ENCODE measurements around the gene TESPA1. TPM values are rescaled to one million over a fixed set of nuclear protein-coding genes. Genes with fewer than 3 reads are reported as not detected.

The TESPA1 gene
- total and polyA plus RNA-seq, 2 of the 4 experiments (the other 2 are of a cell fraction), result not detected

- intact Hi-C loops (cut with micrococcal nuclease) (no loop called here), dilution Hi-C loops (cut with HindIII; ENCODE audit: low sequenced_read_pairs, unreplicated experiment) (no loop called here), in situ Hi-C loops (cut with MboI; ENCODE audit: low sequenced_read_pairs) (no loop called here)
- Histone ChIP-seq H3K36me3 (ENCODE audit: control insufficient read depth, insufficient read depth, low read length) (no peaks in the 10 kb centered on the region), H2AK5ac (ENCODE audit: low read depth, low read length) (no peak overlapping the region), H3K4me3 (ENCODE audit: insufficient read depth, low read depth, low read length) (no peak overlapping the region), H3K18ac (ENCODE audit: low read depth, low read length) (no peak overlapping the region), H3K9me1 (ENCODE audit: insufficient read depth, low read length) (no peaks in the 10 kb centered on the region), H3K14ac (replicated peaks; ENCODE audit: low read depth, low read length) (no peak overlapping the region), H3K4me2 (ENCODE audit: low read depth, low read length) (no peak overlapping the region), H4K8ac (ENCODE audit: low read depth in 2 of 2, low read length in 2 of 2) (no peak overlapping the region), H3K27ac (ENCODE audit: insufficient read depth, low read length) (no peak overlapping the region), H4K5ac (ENCODE audit: low read depth, low read length) (no peak overlapping the region), H2BK20ac (ENCODE audit: low read depth, low read length) (no peak overlapping the region), H2BK5ac (ENCODE audit: low read depth, low read length, poor library complexity, severe bottlenecking) (no peak overlapping the region), H2AFZ (replicated peaks; ENCODE audit: low read length, poor library complexity) (no peak overlapping the region), H2BK120ac (ENCODE audit: low read depth, low read length) (no peak overlapping the region), H3K4ac (ENCODE audit: low read depth, low read length) (no peak overlapping the region), H3K9ac (ENCODE audit: low read depth, low read length) (no peak overlapping the region), H3K27me3 (ENCODE audit: control insufficient read depth, insufficient read depth, low read length) (no peaks in the 10 kb centered on the region), H3K23ac (ENCODE audit: low read depth, low read length) (no peak overlapping the region), H3K9me3 (ENCODE audit: control insufficient read depth, insufficient read depth, low read length) (no peaks in the 10 kb centered on the region), H3K79me1 (ENCODE audit: low read depth in 1 of 2, low read length in 2 of 2) (no peaks in the 10 kb centered on the region), H4K91ac (ENCODE audit: insufficient read depth, low read depth, low read length) (no peak overlapping the region), H3K56ac (ENCODE audit: extremely low read depth, insufficient read depth, low read length) (no peak overlapping the region), H4K20me1 (ENCODE audit: insufficient read depth, low read length) (no peaks in the 10 kb centered on the region), H2BK15ac (ENCODE audit: low read depth, low read length) (no peak overlapping the region), H3K4me1 (ENCODE audit: control insufficient read depth, insufficient read depth, low read length) (no peaks in the 10 kb centered on the region; the same call in 1 of the 2 replicates), H2AK9ac (replicated peaks; ENCODE audit: low read depth, low read length, poor library complexity) (no peak overlapping the region)
- no TSS peak for BruUV-seq (replicated peaks)
- ATAC-seq (ENCODE audit: low read depth), result no peak
- DNase-seq, result no peak
- TF ChIP-seq NFE2L2 (IDR thresholded peaks at IDR 0.05; ENCODE audit: low read depth, low read length), result no peak
- TF ChIP-seq CTCF (conservative IDR thresholded peaks at IDR 0.05; ENCODE audit: low read depth, low read length), result no peak
- no peak for TF ChIP-seq BHLHE40 (IDR thresholded peaks at IDR 0.05; ENCODE audit: low read depth, low read length)
- no peak for TF ChIP-seq MAZ (IDR thresholded peaks at IDR 0.05; ENCODE audit: borderline replicate concordance, low read depth, low read length)
- no peak for TF ChIP-seq RFX5 (IDR thresholded peaks at IDR 0.05; ENCODE audit: low read depth, low read length)
- no peak for TF ChIP-seq RAD21 (IDR thresholded peaks at IDR 0.05; ENCODE audit: low read length)
- TF ChIP-seq SMC3 (IDR thresholded peaks at IDR 0.05; ENCODE audit: low read depth, low read length), result no peak
- TF ChIP-seq CEBPB (IDR thresholded peaks at IDR 0.05; ENCODE audit: low read depth, low read length), result no peak
- no peak for TF ChIP-seq FOS (IDR thresholded peaks at IDR 0.05; ENCODE audit: low read depth, low read length)
- no peak for TF ChIP-seq RCOR1 (IDR thresholded peaks at IDR 0.05; ENCODE audit: insufficient replicate concordance, low read length)
- TF ChIP-seq POLR2A (IDR thresholded peaks at IDR 0.05; ENCODE audit: low read depth, low read length), result no peak
- TF ChIP-seq ELK1 (IDR thresholded peaks at IDR 0.05; ENCODE audit: borderline replicate concordance, low read depth, low read length), result no peak
- TF ChIP-seq MAFK (IDR thresholded peaks at IDR 0.05; ENCODE audit: low read depth, low read length), result no peak
- TF ChIP-seq MXI1 (IDR thresholded peaks at IDR 0.05; ENCODE audit: borderline replicate concordance, low read depth, low read length), result no peak
- TF ChIP-seq USF2 (IDR thresholded peaks at IDR 0.05; ENCODE audit: low read depth, low read length), result no peak
- no peak for TF ChIP-seq CHD1 (IDR thresholded peaks at IDR 0.05; ENCODE audit: low read depth, low read length)
- no CpG with 5 or more reads among the region's 2 CpGs for WGBS, 2 experiments (ENCODE audit: extremely low coverage in 2 of 2, insufficient read length in 1 of 2)
- CTCF ChIA-PET, result no interaction called here
- POLR2A ChIA-PET (ENCODE audit: unreplicated experiment), result no interaction called here
These were observed 51.9 kb downstream of the TESPA1 start for GRCh38 chr12:54932691-54933090.

All from IMR-90 (cell line).